OCI-LY7 (cell line): Measurements from ENCODE around the gene DIPK1A. TPM values are rescaled to one million over a fixed set of nuclear protein-coding genes. Genes with fewer than 3 reads are reported as not detected.

Experiments used
- BruUV-seq: library from RNA; stranded (reverse); fragments of 400-500 nt; replicated peaks from 2 replicates; lab custom pipeline; 2021; lab: Mats Ljungman, UMichigan
- CTCF ChIA-PET: fragments of 300-600 bp; sonication (Branson Sonifier 250); formaldehyde crosslinking; loops from one replicate; lab custom pipeline; 2022; ENCODE audit warnings: antibody characterized with exemption; ENCODE audit not compliant: unreplicated experiment; lab: Charles Lee
- POLR2A ChIA-PET: fragments of 300-600 bp; sonication (Branson Sonifier 250); formaldehyde crosslinking; loops from one replicate; lab custom pipeline; 2022; ENCODE audit warnings: antibody characterized with exemption; lab: Charles Lee
- DNase-seq: peaks from one replicate; pipeline ENCODE4 v3.0.0-alpha.2; 2015; ENCODE audit warnings: low spot score
- H2AFZ ChIP-seq: fragments of 200-600 bp; sonication (generic), shearing (Covaris generic); 2 replicates; pipeline ENCODE4 v1.6.1; 2014; ENCODE audit warnings: mild to moderate bottlenecking, antibody characterized with exemption, low read length, moderate library complexity
- H3K27ac ChIP-seq: fragments of 200-600 bp; sonication (generic); 2 replicates; pipeline ENCODE4 v1.5.1; 2014; ENCODE audit warnings: mixed run types, low read depth, mild to moderate bottlenecking, moderate library complexity, low read length, inconsistent platforms; ENCODE audit not compliant: poor library complexity, severe bottlenecking
- H3K36me3 ChIP-seq: fragments of 200-600 bp; sonication (generic); 2 replicates; pipeline ENCODE4 v1.6.1; 2014; ENCODE audit warnings: mild to moderate bottlenecking, antibody characterized with exemption, low read length, moderate library complexity, mixed read lengths; ENCODE audit not compliant: insufficient read depth
- H3K4me1 ChIP-seq: fragments of 200-600 bp; sonication (generic); 2 replicates; pipeline ENCODE4 v1.5.1; 2014; ENCODE audit warnings: mild to moderate bottlenecking, low read length; ENCODE audit not compliant: insufficient read depth, poor library complexity, severe bottlenecking
- H3K4me2 ChIP-seq: fragments of 200-600 bp; sonication (generic); 2 replicates; pipeline ENCODE4 v1.6.1; 2014; ENCODE audit warnings: mild to moderate bottlenecking, low read length
- H3K4me3 ChIP-seq: fragments of 200-600 bp; sonication (generic); 2 replicates; pipeline ENCODE4 v1.5.1; 2014; ENCODE audit warnings: mild to moderate bottlenecking, low read depth, low read length; ENCODE audit not compliant: poor library complexity, severe bottlenecking
- H3K79me2 ChIP-seq: fragments of 200-600 bp; sonication (generic); 2 replicates; pipeline ENCODE4 v1.6.1; 2016; ENCODE audit warnings: low read depth, mild to moderate bottlenecking, low read length, moderate library complexity, mixed read lengths; ENCODE audit not compliant: insufficient read depth
- H3K9me2 ChIP-seq: fragments of 200-600 bp; sonication (generic); 2 replicates; pipeline ENCODE4 v1.6.1; 2016; ENCODE audit warnings: mild to moderate bottlenecking, low read length, mixed read lengths; ENCODE audit not compliant: insufficient read depth
- H3K9me3 ChIP-seq: fragments of 200-600 bp; sonication (generic); 2 replicates; pipeline ENCODE4 v1.6.1; 2014; ENCODE audit warnings: mild to moderate bottlenecking, mixed run types, low read length, mixed read lengths
- H4K20me1 ChIP-seq: fragments of 200-600 bp; sonication (generic); 2 replicates; pipeline ENCODE4 v1.6.1; 2014; ENCODE audit warnings: mild to moderate bottlenecking, antibody characterized with exemption, low read length, moderate library complexity, mixed read lengths; ENCODE audit not compliant: insufficient read depth
- EZH2phosphoT487 ChIP-seq: fragments of 200-600 bp; sonication (generic); IDR thresholded peaks from 2 replicates; pipeline ENCODE4 v1.6.1; 2018; ENCODE audit warnings: low read depth, borderline replicate concordance, mild to moderate bottlenecking, mixed run types, antibody characterized with exemption, low read length, moderate library complexity, mixed read lengths
- intact Hi-C: fragments of 100-400 bp; cut with micrococcal nuclease; formaldehyde crosslinking; loops from one replicate; pipeline ENCODE4 v1.10.0; 2022; ENCODE audit not compliant: unreplicated experiment
- total RNA-seq, 2 experiments: library from RNA; depleted of rRNA in 1 of 2; stranded (reverse); fragments of >200 nt in 1 of 2; shearing (Covaris generic) in 1 of 2; gene quantifications; 2 replicates each; pipeline ENCODE4 v1.2.3, GENCODE V29; 2014 to 2022
- TF ChIP-seq, protein P1 (sequence below): fragments of 200-600 bp; sonication (generic); conservative IDR thresholded peaks from 2 replicates; pipeline ENCODE4 v1.5.1; 2014; ENCODE audit warnings: mild to moderate bottlenecking, antibody characterized with exemption, low read length, moderate library complexity, mixed read lengths

DIPK1A gene
- total RNA-seq, 2 experiments from 2014 or later, result 13.0 to 25.4 TPM

DNA sequence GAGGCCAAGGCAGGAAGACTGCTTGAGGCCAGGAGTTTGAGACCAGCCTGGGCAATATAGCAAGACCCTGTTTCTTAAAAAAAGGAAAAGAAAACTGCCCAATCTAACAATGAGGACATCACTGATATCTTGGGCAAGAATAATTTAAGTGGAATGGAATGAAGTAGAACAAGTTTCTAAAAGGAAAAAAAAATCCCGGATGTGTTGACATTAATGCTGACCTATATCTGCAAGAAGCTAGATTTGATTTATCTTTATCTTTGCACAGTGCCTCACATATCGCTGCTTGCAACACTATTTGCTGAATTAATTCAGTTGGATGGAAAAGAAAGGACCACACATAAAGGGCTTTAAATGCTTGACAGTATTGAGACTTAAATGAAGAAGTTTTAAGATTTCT lies 27.8 kb downstream of the DIPK1A start:
- peaks cover 37% of the 10 kb centered on the region for H3K36me3 ChIP-seq
- H3K4me3 ChIP-seq, result no peak overlapping the region
- no peak for DNase-seq
- peaks cover 4% of the 10 kb centered on the region; the same call in 1 of the 2 replicates for H3K9me3 ChIP-seq
- no TSS peak for BruUV-seq
- peaks cover 80% of the 10 kb centered on the region for H3K4me1 ChIP-seq
- no peak overlapping the region for H3K27ac ChIP-seq
- ChIA-PET CTCF (no interaction called here), POLR2A (interaction anchor here (0.6 to 4.1 kb wide), 4 partner anchors 8 to 33 kb away, joined by 3 to 24 read pairs (median 4); no protein-coding TSS in a partner anchor)
- H3K79me2 ChIP-seq, result peaks cover 100% of the 10 kb centered on the region
- H3K9me2 ChIP-seq, result no peaks in the 10 kb centered on the region
- intact Hi-C loops, result no loop called here
- H4K20me1 ChIP-seq, result peaks cover 7% of the 10 kb centered on the region; the same call in 1 of the 2 replicates
- H2AFZ ChIP-seq, result no peak overlapping the region
- TF ChIP-seq, protein P1, sequence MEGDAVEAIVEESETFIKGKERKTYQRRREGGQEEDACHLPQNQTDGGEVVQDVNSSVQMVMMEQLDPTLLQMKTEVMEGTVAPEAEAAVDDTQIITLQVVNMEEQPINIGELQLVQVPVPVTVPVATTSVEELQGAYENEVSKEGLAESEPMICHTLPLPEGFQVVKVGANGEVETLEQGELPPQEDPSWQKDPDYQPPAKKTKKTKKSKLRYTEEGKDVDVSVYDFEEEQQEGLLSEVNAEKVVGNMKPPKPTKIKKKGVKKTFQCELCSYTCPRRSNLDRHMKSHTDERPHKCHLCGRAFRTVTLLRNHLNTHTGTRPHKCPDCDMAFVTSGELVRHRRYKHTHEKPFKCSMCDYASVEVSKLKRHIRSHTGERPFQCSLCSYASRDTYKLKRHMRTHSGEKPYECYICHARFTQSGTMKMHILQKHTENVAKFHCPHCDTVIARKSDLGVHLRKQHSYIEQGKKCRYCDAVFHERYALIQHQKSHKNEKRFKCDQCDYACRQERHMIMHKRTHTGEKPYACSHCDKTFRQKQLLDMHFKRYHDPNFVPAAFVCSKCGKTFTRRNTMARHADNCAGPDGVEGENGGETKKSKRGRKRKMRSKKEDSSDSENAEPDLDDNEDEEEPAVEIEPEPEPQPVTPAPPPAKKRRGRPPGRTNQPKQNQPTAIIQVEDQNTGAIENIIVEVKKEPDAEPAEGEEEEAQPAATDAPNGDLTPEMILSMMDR, result no peak
- no peak for TF ChIP-seq EZH2phosphoT487
- 0 out of 2 replicates have a peak overlapping the region, but pooled peaks have one; percentile 64 for H3K4me2 ChIP-seq

DNA sequence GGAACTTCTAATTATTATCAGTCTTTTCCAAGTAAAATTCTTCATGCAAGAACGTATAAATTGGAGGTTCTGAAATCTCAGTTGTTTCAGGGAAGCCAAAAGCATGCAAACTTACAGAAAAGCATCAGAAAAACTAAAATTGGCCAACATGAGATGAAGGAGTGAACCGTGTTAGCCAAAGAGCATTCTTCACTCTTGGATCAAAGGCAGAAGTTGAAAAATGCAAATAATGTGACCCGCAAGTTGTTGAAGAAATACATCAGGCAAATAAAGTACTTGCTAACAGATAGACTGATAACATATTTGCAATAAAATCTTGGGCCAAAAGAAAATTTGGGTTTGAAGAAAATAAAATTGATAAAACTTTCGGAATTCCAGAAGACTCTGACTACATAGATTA lies 29.6 kb downstream of the DIPK1A start:
- Histone ChIP-seq H3K4me2 (no peak overlapping the region), H3K4me3 (no peak overlapping the region), H3K9me3 (peaks cover 12% of the 10 kb centered on the region; the same call in 1 of the 2 replicates), H3K9me2 (no peaks in the 10 kb centered on the region), H3K36me3 (peaks cover 39% of the 10 kb centered on the region), H2AFZ (no peak overlapping the region), H3K27ac (no peak overlapping the region), H3K79me2 (peaks cover 100% of the 10 kb centered on the region), H4K20me1 (peaks cover 7% of the 10 kb centered on the region; the same call in 1 of the 2 replicates), H3K4me1 (peaks cover 91% of the 10 kb centered on the region)
- ChIA-PET CTCF (no interaction called here), POLR2A (interaction anchor here (0.6 kb wide), 1 partner anchor 28 kb away, joined by 6 read pairs; no protein-coding TSS in a partner anchor)
- intact Hi-C loops, result no loop called here
- no TSS peak for BruUV-seq
- TF ChIP-seq, protein P1, result no peak
- TF ChIP-seq EZH2phosphoT487, result no peak
- no peak for DNase-seq

DNA sequence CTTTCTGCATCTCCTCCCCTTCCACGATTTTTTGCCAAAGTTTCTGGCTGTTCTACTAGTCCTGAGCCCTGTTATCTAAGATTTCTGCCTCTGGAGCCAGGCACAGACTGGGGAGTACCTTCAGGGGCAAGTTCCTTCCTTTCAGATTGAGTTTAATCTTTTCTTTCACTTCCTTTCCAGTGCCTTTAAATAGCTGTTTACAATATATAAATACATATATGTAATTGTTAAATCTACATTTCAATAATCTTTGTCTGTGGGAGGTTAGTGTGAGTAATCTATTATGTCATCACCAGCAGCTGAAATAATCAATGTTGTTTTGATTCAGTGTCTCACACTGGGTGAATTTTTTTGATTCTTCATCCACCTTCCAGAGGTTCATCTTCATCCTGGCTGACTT lies 31.8 kb downstream of the DIPK1A start:
- ChIA-PET POLR2A (interaction anchor here (0.6 to 2.2 kb wide), 12 partner anchors 10 to 228 kb away, joined by 3 to 11 read pairs (median 4); no protein-coding TSS in a partner anchor), CTCF (interaction anchor here (1.0 kb wide), 2 partner anchors 11 to 26 kb away, joined by 3 read pairs; no protein-coding TSS in a partner anchor)
- H3K27ac ChIP-seq, result peak overlapping the region; percentile 50
- BruUV-seq, result no TSS peak
- H3K9me3 ChIP-seq, result peaks cover 17% of the 10 kb centered on the region; the same call in 1 of the 2 replicates
- TF ChIP-seq, protein P1, result no peak
- TF ChIP-seq EZH2phosphoT487, result no peak
- H4K20me1 ChIP-seq, result peaks cover 3% of the 10 kb centered on the region; the same call in 1 of the 2 replicates
- intact Hi-C loops, result no loop called here
- H3K4me1 ChIP-seq, result peaks cover 79% of the 10 kb centered on the region
- peaks cover 100% of the 10 kb centered on the region for H3K79me2 ChIP-seq
- H3K9me2 ChIP-seq, result no peaks in the 10 kb centered on the region
- no peak overlapping the region for H2AFZ ChIP-seq
- peak overlapping the region; percentile 16 for H3K4me3 ChIP-seq
- H3K4me2 ChIP-seq, result peak overlapping the region; percentile 65
- peaks cover 49% of the 10 kb centered on the region for H3K36me3 ChIP-seq
- DNase-seq, result no peak
